HCT116 (cell line): ENCODE data around the gene PAPPA2. TPM values are rescaled to one million over a fixed set of nuclear protein-coding genes. Genes with fewer than 3 reads are reported as not detected.

Experiments used
- ATAC-seq: fragments of 200-7000 bp; cut with Tn5 transposase; 2 replicates; pipeline ENCODE4 v1.9.1; 2020; ENCODE audit warnings: mild to moderate bottlenecking, moderate library complexity
- BruUV-seq: library from RNA; stranded (reverse); fragments of 400-500 nt; replicated peaks from 2 replicates; lab custom pipeline; 2021; lab: Mats Ljungman, UMichigan
- CTCF ChIA-PET: fragments of 300-600 bp; sonication (Branson Sonifier 250); formaldehyde crosslinking; loops from one replicate; lab custom pipeline; 2021; ENCODE audit warnings: antibody characterized with exemption; lab: Charles Lee
- POLR2A ChIA-PET: fragments of 300-600, 350-600 bp; sonication (Branson Sonifier 250); formaldehyde crosslinking; loops from one replicate; lab custom pipeline; 2021; ENCODE audit warnings: antibody characterized with exemption; lab: Charles Lee
- RAD21 ChIA-PET, 2 experiments: fragments of 300-600 bp; sonication (Branson Sonifier 250); formaldehyde crosslinking; loops; one replicate each; lab custom pipeline; 2023; ENCODE audit warnings: low total read pairs in 2 of 2; ENCODE audit not compliant: uncharacterized antibody in 2 of 2, unreplicated experiment in 2 of 2, low non-redundant PET in 1 of 2; lab: Charles Lee
- DNase-seq: peaks from one replicate; pipeline ENCODE4 v3.0.0-alpha.2; 2010; ENCODE audit warnings: low read depth, low spot score
- H2AFZ ChIP-seq: fragments of 200-600 bp; shearing (Covaris generic), sonication (generic); 2 replicates; pipeline ENCODE4 v1.6.1; 2017; ENCODE audit warnings: low read depth, mixed run types, mixed read lengths, antibody characterized with exemption, low read length; ENCODE audit not compliant: poor library complexity, severe bottlenecking
- H3K27ac ChIP-seq: 2 replicates; pipeline ENCODE4 v1.5.1; 2012; ENCODE audit warnings: low read depth, low read length
- H3K27me3 ChIP-seq: fragments of 200-600 bp; sonication (generic); 2 replicates; pipeline ENCODE4 v1.6.1; 2016; ENCODE audit warnings: mixed run types, low read length, mixed read lengths; ENCODE audit not compliant: insufficient read depth
- H3K36me3 ChIP-seq, 2 experiments: fragments of 200-500 bp in 1 of 2; fragments of 200-600 bp in 1 of 2; sonication (Bioruptor generic) in 1 of 2; sonication (generic) in 1 of 2; 2 replicates each; pipeline versions ENCODE4 v1.5.1 to v1.6.1; 2014 to 2016; ENCODE audit warnings: low read length in 2 of 2, inconsistent platforms in 1 of 2, mixed read lengths in 1 of 2, mixed run types in 1 of 2; ENCODE audit not compliant: insufficient read depth in 2 of 2, control insufficient read depth in 1 of 2
- H3K4me1 ChIP-seq, 2 experiments: fragments of 200-600 bp in 1 of 2; sonication (generic) in 1 of 2; 2 replicates each; pipeline versions ENCODE4 v1.5.1 to v1.6.1; 2012 to 2017; ENCODE audit warnings: low read length in 2 of 2, inconsistent platforms in 1 of 2, mild to moderate bottlenecking in 1 of 2, mixed read lengths in 1 of 2, mixed run types in 1 of 2, moderate library complexity in 1 of 2; ENCODE audit not compliant: insufficient read depth in 2 of 2, control insufficient read depth in 1 of 2
- H3K4me2 ChIP-seq: fragments of 200-600 bp; sonication (generic); 2 replicates; pipeline ENCODE4 v1.6.1; 2017; ENCODE audit warnings: mixed run types, low read length, mixed read lengths
- H3K4me3 ChIP-seq, 2 experiments: fragments of 200-600 bp in 1 of 2; sonication (generic) in 1 of 2; replicated peaks in 1 of 2; 2 replicates each; pipeline ENCODE4 v1.5.1; 2011 to 2016; ENCODE audit warnings: low read length in 2 of 2, control low read depth in 1 of 2, low read depth in 1 of 2, mild to moderate bottlenecking in 1 of 2, mixed read lengths in 1 of 2, mixed run types in 1 of 2
- H3K79me2 ChIP-seq: fragments of 200-600 bp; sonication (generic); 2 replicates; pipeline ENCODE4 v1.6.1; 2017; ENCODE audit warnings: mild to moderate bottlenecking, mixed run types, low read length, moderate library complexity, mixed read lengths; ENCODE audit not compliant: insufficient read depth
- H3K9ac ChIP-seq: fragments of 200-600 bp; sonication (generic); 2 replicates; pipeline ENCODE4 v1.6.1; 2016; ENCODE audit warnings: low read length, mixed read lengths
- H3K9me2 ChIP-seq: fragments of 200-600 bp; sonication (generic), shearing (Covaris generic); 2 replicates; pipeline ENCODE4 v1.6.1; 2017; ENCODE audit warnings: mixed run types, mild to moderate bottlenecking, moderate library complexity; ENCODE audit not compliant: insufficient read depth
- H3K9me3 ChIP-seq, 2 experiments: fragments of 200-500 bp in 1 of 2; fragments of 200-600 bp in 1 of 2; sonication (Bioruptor generic) in 1 of 2; sonication (generic) in 1 of 2; 2 replicates each; pipeline ENCODE4 v1.6.1; 2014 to 2017; ENCODE audit warnings: low read length in 2 of 2, mixed read lengths in 2 of 2, inconsistent platforms in 1 of 2, low read depth in 1 of 2, mild to moderate bottlenecking in 1 of 2, mixed run types in 1 of 2, moderate library complexity in 1 of 2; ENCODE audit not compliant: control insufficient read depth in 1 of 2, insufficient read depth in 1 of 2
- H4K20me1 ChIP-seq: fragments of 200-600 bp; sonication (generic), shearing (Covaris generic); 2 replicates; pipeline ENCODE4 v1.6.1; 2017; ENCODE audit warnings: mixed run types, mild to moderate bottlenecking, moderate library complexity; ENCODE audit not compliant: insufficient read depth
- ATF3 ChIP-seq: IDR thresholded peaks from 2 replicates; pipeline ENCODE4 v1.6.1; 2012
- CEBPB ChIP-seq: IDR thresholded peaks from 2 replicates; pipeline ENCODE4 v1.6.1; 2012; ENCODE audit warnings: low read depth
- CTCF ChIP-seq, 3 experiments: fragments of 200-600 bp in 1 of 3; sonication (generic) in 1 of 3; IDR thresholded peaks in 2 of 3; conservative IDR thresholded peaks in 1 of 3; 2 replicates each; pipeline ENCODE4 v1.5.1; 2012 to 2017; ENCODE audit warnings: low read depth in 2 of 3, low read length in 2 of 3, antibody characterized with exemption in 1 of 3, borderline replicate concordance in 1 of 3, control low read depth in 1 of 3, mild to moderate bottlenecking in 1 of 3, mixed read lengths in 1 of 3, mixed run types in 1 of 3, moderate library complexity in 1 of 3; ENCODE audit not compliant: insufficient read depth in 1 of 3
- EGR1 ChIP-seq: IDR thresholded peaks from 2 replicates; pipeline ENCODE4 v1.6.1; 2012; ENCODE audit warnings: low read depth
- EZH2 ChIP-seq: fragments of 200-600 bp; sonication (generic); IDR thresholded peaks from 2 replicates; pipeline ENCODE4 v1.6.1; 2017; ENCODE audit warnings: antibody characterized with exemption, mixed run types
- EZH2phosphoT487 ChIP-seq: fragments of 200-600 bp; IDR thresholded peaks from 2 replicates; pipeline ENCODE4 v1.6.1; 2018; ENCODE audit warnings: antibody characterized with exemption, borderline replicate concordance
- FOSL1 ChIP-seq: IDR thresholded peaks from 2 replicates; pipeline ENCODE4 v1.6.1; 2012; ENCODE audit warnings: low read depth
- POLR2A ChIP-seq: IDR thresholded peaks from 2 replicates; pipeline ENCODE4 v1.7.0; 2011; ENCODE audit warnings: borderline replicate concordance; ENCODE audit not compliant: insufficient read depth, insufficient read length; ENCODE audit errors: extremely low read depth
- POLR2AphosphoS5 ChIP-seq: IDR thresholded peaks from 2 replicates; pipeline ENCODE4 v1.6.1; 2011; ENCODE audit warnings: mild to moderate bottlenecking, low read depth, low read length, moderate library complexity
- REST ChIP-seq: IDR thresholded peaks from 2 replicates; pipeline ENCODE4 v1.6.1; 2012; ENCODE audit warnings: low read depth
- SIN3A ChIP-seq: IDR thresholded peaks from 2 replicates; pipeline ENCODE4 v1.6.1; 2012; ENCODE audit warnings: low read depth
- SP1 ChIP-seq: IDR thresholded peaks from 2 replicates; pipeline ENCODE4 v1.6.1; 2012; ENCODE audit warnings: low read depth
- SRF ChIP-seq: IDR thresholded peaks from 2 replicates; pipeline ENCODE4 v1.6.1; 2012; ENCODE audit warnings: low read depth
- TCF7L2 ChIP-seq: IDR thresholded peaks from 2 replicates; pipeline ENCODE4 v1.7.0; 2011; ENCODE audit warnings: borderline replicate concordance, inconsistent platforms; ENCODE audit not compliant: insufficient read depth, insufficient read length; ENCODE audit errors: extremely low read depth
- YY1 ChIP-seq: IDR thresholded peaks from 2 replicates; pipeline ENCODE4 v1.6.1; 2011; ENCODE audit warnings: low read length, low read depth, moderate library complexity, mild to moderate bottlenecking; ENCODE audit not compliant: insufficient replicate concordance; ENCODE audit errors: extremely low read depth
- ZBTB33 ChIP-seq: IDR thresholded peaks from 2 replicates; pipeline ENCODE4 v1.6.1; 2011; ENCODE audit warnings: mild to moderate bottlenecking, low read length, moderate library complexity; ENCODE audit not compliant: insufficient replicate concordance; ENCODE audit errors: extremely low read depth
- ZFX ChIP-seq: fragments of 450-650 bp; IDR thresholded peaks from 2 replicates; pipeline ENCODE4 v1.6.1; 2017
- ZNF274 ChIP-seq: fragments of 200-500 bp; sonication (Bioruptor generic); IDR thresholded peaks from 2 replicates; pipeline ENCODE4 v1.6.1; 2014; ENCODE audit warnings: mild to moderate bottlenecking, low read depth, low read length, inconsistent platforms
- intact Hi-C: fragments of 100-400 bp; cut with micrococcal nuclease; formaldehyde crosslinking; loops from 2 replicates; pipeline ENCODE4 v1.10.0; 2022
- total RNA-seq: library from RNA; stranded (reverse); gene quantifications from one replicate; pipeline ENCODE4 v1.2.1, GENCODE V29; 2021; ENCODE audit not compliant: unreplicated experiment
- TF ChIP-seq, protein P1 (sequence below): IDR thresholded peaks from 2 replicates; pipeline ENCODE4 v1.6.1; 2012

The PAPPA2 gene
- total RNA-seq, 1 experiment from 2014 or later, result not detected

DNA sequence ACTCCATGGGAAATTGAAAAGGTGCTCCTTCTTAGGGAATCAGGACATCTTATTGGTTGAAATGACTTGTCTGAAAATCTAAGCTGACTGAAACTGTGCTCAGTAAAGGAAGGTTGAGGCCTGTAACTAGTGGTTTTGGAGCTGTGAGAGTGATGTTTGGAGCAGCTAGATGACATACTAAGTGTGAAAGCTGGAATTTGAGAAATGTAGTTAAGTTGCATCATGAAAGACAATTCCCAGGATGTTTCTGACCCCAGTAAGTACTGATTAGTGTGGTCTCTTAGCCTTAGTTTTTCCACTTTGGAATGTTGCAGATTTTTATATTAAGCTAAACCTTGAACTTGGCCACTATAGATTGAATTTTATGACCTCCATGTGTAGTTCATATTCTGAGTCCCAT, 154.9 kb downstream of the PAPPA2 start:
- Histone ChIP-seq H3K27me3 (peaks cover 15% of the 10 kb centered on the region), H3K9ac (no peak overlapping the region), H3K27ac (no peak overlapping the region), H2AFZ (no peak overlapping the region), H3K36me3 (no peaks in the 10 kb centered on the region), H3K9me3 (no peaks in the 10 kb centered on the region), H3K4me2 (no peak overlapping the region), H3K79me2 (no peaks in the 10 kb centered on the region), H3K9me2 (no peaks in the 10 kb centered on the region), H4K20me1 (no peaks in the 10 kb centered on the region), H3K4me1 (no peaks in the 10 kb centered on the region), H3K4me3 (no peak overlapping the region)
- no TSS peak for BruUV-seq
- TF ChIP-seq SP1 (no peak), REST (no peak), CEBPB (no peak), ATF3 (no peak), ZFX (no peak), EZH2phosphoT487 (no peak), EZH2 (no peak), FOSL1 (no peak), SRF (no peak), ZNF274 (no peak), CTCF (IDR thresholded peaks at IDR 0.05 in 2 of 3, conservative IDR thresholded peaks at IDR 0.05 in 1 of 3; ENCODE audit: borderline replicate concordance in 1 of 3, insufficient read depth in 1 of 3, low read depth in 2 of 3, low read length in 2 of 3) (no peak), POLR2A (no peak), ZBTB33 (no peak), TCF7L2 (no peak), YY1 (no peak), EGR1 (no peak), POLR2AphosphoS5 (no peak), SIN3A (no peak)
- TF ChIP-seq, protein P1, sequence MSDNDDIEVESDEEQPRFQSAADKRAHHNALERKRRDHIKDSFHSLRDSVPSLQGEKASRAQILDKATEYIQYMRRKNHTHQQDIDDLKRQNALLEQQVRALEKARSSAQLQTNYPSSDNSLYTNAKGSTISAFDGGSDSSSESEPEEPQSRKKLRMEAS, result no peak
- intact Hi-C loops, result no loop called here
- POLR2A ChIA-PET, result no interaction called here
- DNase-seq (no peak), ATAC-seq (no peak)
- CTCF ChIA-PET, result no interaction called here
- RAD21 ChIA-PET, result no interaction called here
